B cell (primary cell): ENCODE measurements around the gene PDGFA.

Experiments
- EZH2 ChIP-seq: IDR thresholded peaks from 2 replicates; pipeline ENCODE4 v1.6.1; 2012; ENCODE audit warnings: borderline replicate concordance, low read depth, mild to moderate bottlenecking, moderate library complexity, low read length; ENCODE audit not compliant: insufficient read depth, poor library complexity, severe bottlenecking
- TF ChIP-seq, protein P1 (sequence below): fragments of 200-600 bp; IDR thresholded peaks from one replicate; pipeline ENCODE4 v1.8.0; 2022; ENCODE audit warnings: antibody characterized with exemption, mild to moderate bottlenecking

- TF ChIP-seq, protein P1, sequence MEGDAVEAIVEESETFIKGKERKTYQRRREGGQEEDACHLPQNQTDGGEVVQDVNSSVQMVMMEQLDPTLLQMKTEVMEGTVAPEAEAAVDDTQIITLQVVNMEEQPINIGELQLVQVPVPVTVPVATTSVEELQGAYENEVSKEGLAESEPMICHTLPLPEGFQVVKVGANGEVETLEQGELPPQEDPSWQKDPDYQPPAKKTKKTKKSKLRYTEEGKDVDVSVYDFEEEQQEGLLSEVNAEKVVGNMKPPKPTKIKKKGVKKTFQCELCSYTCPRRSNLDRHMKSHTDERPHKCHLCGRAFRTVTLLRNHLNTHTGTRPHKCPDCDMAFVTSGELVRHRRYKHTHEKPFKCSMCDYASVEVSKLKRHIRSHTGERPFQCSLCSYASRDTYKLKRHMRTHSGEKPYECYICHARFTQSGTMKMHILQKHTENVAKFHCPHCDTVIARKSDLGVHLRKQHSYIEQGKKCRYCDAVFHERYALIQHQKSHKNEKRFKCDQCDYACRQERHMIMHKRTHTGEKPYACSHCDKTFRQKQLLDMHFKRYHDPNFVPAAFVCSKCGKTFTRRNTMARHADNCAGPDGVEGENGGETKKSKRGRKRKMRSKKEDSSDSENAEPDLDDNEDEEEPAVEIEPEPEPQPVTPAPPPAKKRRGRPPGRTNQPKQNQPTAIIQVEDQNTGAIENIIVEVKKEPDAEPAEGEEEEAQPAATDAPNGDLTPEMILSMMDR = no peak
- TF ChIP-seq EZH2 = no peak
Measured at GRCh38 chr7:509426-510130, 10.1 kb downstream of the PDGFA start.
